LNCAP (cell line): ENCODE measurements around the gene ACYP1.
A peak's percentile ranks its signal among the peaks of the same experiment; 100 is the strongest.

Experiments used
- CTCF ChIP-seq: fragments of 450-650 bp; IDR thresholded peaks from 2 replicates; pipeline ENCODE4 v1.5.1; 2017; ENCODE audit warnings: mild to moderate bottlenecking

The ACYP1 gene

GRCh38 chr14:75094896-75095295, 31.1 kb upstream of the ACYP1 start:
- no peak for TF ChIP-seq CTCF

GRCh38 chr14:75092698-75093097, 28.9 kb upstream of the ACYP1 start:
- TF ChIP-seq CTCF, result no peak

GRCh38 chr14:75091251-75091650, 27.4 kb upstream of the ACYP1 start:
- no peak for TF ChIP-seq CTCF

GRCh38 chr14:75090353-75090752, 26.5 kb upstream of the ACYP1 start:
- no peak for TF ChIP-seq CTCF

GRCh38 chr14:75088566-75089373, 24.9 kb upstream of the ACYP1 start:
- peak; percentile 75 for TF ChIP-seq CTCF

- TF ChIP-seq CTCF, result no peak
These were observed 24.3 kb upstream of the ACYP1 start for GRCh38 chr14:75088153-75088552.

GRCh38 chr14:75084513-75084912, 20.7 kb upstream of the ACYP1 start:
- peak; percentile 25; the same call in 1 of the 2 replicates for TF ChIP-seq CTCF
